Activated CD4-positive, alpha-beta T cell treated with anti-CD3 and anti-CD28 coated beads, Interleukin-2, amount 10 ng/mL, durations not matched to agents 24 days and 14 days (primary cell): ENCODE measurements around the gene CCDC107. TPM values are rescaled to one million over a fixed set of nuclear protein-coding genes. Genes with fewer than 3 reads are reported as not detected.
A peak's percentile ranks its signal among the peaks of the same experiment; 100 is the strongest.
"Not testable (repeated sequence)": the region's sequence is repeated elsewhere in the genome, so short reads cannot be mapped to it uniquely, and the experiment has no call there.

Source experiments
- DNase-seq: peaks from one replicate; pipeline ENCODE4 v3.0.0; 2022
- H3K27ac Mint-ChIP-seq: one replicate; pipeline ENCODE4 v1.8.0; 2022; ENCODE audit warnings: mild to moderate bottlenecking, mixed read lengths
- H3K27me3 Mint-ChIP-seq: one replicate; pipeline ENCODE4 v1.8.0; 2022; ENCODE audit warnings: mixed read lengths
- H3K36me3 Mint-ChIP-seq: one replicate; pipeline ENCODE4 v1.8.0; 2022; ENCODE audit warnings: low read depth, mild to moderate bottlenecking, mixed read lengths
- H3K4me1 Mint-ChIP-seq: one replicate; pipeline ENCODE4 v1.8.0; 2021; ENCODE audit warnings: mixed read lengths
- H3K4me3 Mint-ChIP-seq: one replicate; pipeline ENCODE4 v1.8.0; 2022; ENCODE audit warnings: mild to moderate bottlenecking, moderate library complexity, mixed read lengths
- H3K9me3 Mint-ChIP-seq: one replicate; pipeline ENCODE4 v1.8.0; 2021; ENCODE audit warnings: mixed read lengths
- intact Hi-C: fragments of 100-400 bp; cut with micrococcal nuclease; formaldehyde crosslinking; loops from one replicate; pipeline ENCODE4 v1.15.1; 2023
- total RNA-seq: library from RNA; stranded (reverse); gene quantifications from 2 replicates; pipeline ENCODE4 v1.2.3, GENCODE V29; 2022

Gene CCDC107
- total RNA-seq, 1 donor from 2014 or later = 21.8 TPM

DNA sequence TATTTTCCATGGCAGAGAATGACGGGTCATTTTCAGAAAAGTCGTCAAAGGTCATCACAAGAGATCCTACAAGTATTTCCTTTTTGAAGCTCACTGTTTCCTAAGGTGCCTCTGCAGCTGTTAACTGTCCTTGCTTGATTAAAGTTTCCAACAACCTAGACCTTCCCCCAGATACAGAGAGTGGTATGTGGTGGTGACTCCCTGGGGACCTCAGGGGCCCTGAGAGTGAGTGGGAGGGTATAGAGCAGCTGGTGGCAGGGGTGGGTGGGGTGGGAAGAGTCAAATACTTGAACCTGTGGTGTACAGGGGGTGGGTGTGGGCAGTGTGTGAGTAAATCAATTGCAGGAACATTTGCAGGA lies 38.3 kb upstream of the CCDC107 start:
- peak overlapping the region; percentile 81 for H3K4me3 Mint-ChIP-seq
- intact Hi-C loops = loop anchor here (1.0 to 2.0 kb wide), 4 partner anchors 15 to 113 kb away; partner anchors contain the start of genes CREB3 and TLN1
- H3K27me3 Mint-ChIP-seq = no peaks in the 10 kb centered on the region
- no peak for DNase-seq
- peak overlapping the region; percentile 95 for H3K27ac Mint-ChIP-seq
- H3K9me3 Mint-ChIP-seq = no peaks in the 10 kb centered on the region
- H3K4me1 Mint-ChIP-seq = peaks cover 55% of the 10 kb centered on the region
- peaks cover 1% of the 10 kb centered on the region for H3K36me3 Mint-ChIP-seq

DNA sequence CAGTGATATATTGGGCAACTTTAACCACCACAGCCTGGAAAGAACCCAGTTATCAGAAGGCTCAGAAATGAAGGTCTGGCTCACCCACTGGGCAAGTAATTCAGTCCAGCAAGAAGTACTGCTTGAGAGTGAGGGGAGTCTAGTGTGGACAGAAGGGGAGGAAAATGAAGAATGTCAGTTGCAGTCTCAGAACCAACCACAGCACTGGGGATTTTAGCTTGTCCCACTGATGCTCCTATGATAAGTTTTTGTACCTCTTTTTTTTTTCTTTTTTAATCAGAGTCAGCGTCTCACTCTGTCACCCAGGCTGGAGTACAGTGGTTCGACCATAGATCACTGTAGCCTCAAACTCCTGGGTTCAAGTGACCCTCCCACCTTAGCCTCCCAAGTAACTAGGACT lies 30.5 kb upstream of the CCDC107 start:
- no peak overlapping the region for H3K4me3 Mint-ChIP-seq
- intact Hi-C loops = no loop called here
- no peak overlapping the region for H3K27ac Mint-ChIP-seq
- H3K9me3 Mint-ChIP-seq = no peaks in the 10 kb centered on the region
- DNase-seq = no peak
- peaks cover 7% of the 10 kb centered on the region for H3K4me1 Mint-ChIP-seq
- no peaks in the 10 kb centered on the region for H3K36me3 Mint-ChIP-seq
- H3K27me3 Mint-ChIP-seq = no peaks in the 10 kb centered on the region

DNA sequence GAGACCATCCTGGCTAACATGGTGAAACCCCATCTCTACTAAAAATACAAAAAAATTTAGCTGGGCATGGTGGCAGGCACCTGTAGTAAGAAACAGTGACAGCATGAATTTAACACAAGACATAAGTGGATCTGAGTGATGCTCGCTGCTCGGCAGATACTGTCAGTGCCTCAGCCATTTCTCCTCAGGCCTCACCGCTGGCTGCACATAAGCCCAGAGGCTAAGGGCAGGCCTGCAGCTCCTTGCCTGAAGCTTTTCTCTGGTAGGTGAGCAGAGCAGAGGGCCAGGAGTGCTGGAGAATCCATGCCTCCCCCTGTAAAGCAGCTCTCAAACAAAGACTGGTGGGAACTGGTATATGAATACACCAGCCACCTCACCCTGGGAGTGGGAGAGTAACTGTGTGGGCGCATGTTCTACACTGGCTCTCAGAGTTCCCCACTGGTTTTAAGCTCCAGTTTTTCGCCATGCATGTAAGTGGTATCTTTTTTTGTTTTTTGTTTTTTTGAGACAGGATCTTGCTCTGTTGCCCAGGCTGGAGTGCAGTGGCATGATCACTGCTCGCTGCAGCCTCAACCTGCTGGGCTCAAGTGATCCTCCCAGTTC lies 29.6 kb upstream of the CCDC107 start:
- intact Hi-C loops = no loop called here
- Mint-ChIP-seq H3K27me3 (no peaks in the 10 kb centered on the region), H3K27ac (no peak overlapping the region), H3K36me3 (no peaks in the 10 kb centered on the region), H3K9me3 (no peaks in the 10 kb centered on the region), H3K4me3 (no peak overlapping the region), H3K4me1 (peaks cover 7% of the 10 kb centered on the region)
- DNase-seq = no peak

DNA sequence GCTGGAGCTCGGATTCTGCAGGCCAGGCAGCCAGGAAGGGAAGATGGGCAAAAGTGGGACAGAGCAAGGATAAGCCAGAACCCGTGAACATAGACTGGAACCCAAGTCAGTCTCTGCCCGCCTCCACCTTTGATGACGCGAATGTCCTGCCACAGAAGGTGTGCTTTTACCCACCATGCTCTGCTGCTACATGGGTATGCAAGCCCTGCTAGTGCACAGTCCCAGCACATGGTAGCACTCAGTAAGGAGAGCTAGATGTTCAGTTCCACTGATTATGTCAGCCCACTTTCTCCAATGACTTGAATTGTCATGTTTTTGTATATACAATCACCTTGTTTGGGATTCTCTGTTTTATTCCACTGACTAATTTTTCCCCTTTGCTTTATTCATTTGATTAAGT lies 28.5 kb upstream of the CCDC107 start:
- Mint-ChIP-seq H3K4me1 (peaks cover 8% of the 10 kb centered on the region), H3K36me3 (no peaks in the 10 kb centered on the region), H3K27me3 (no peaks in the 10 kb centered on the region), H3K27ac (no peak overlapping the region), H3K9me3 (no peaks in the 10 kb centered on the region), H3K4me3 (no peak overlapping the region)
- DNase-seq = no peak
- intact Hi-C loops = no loop called here

DNA sequence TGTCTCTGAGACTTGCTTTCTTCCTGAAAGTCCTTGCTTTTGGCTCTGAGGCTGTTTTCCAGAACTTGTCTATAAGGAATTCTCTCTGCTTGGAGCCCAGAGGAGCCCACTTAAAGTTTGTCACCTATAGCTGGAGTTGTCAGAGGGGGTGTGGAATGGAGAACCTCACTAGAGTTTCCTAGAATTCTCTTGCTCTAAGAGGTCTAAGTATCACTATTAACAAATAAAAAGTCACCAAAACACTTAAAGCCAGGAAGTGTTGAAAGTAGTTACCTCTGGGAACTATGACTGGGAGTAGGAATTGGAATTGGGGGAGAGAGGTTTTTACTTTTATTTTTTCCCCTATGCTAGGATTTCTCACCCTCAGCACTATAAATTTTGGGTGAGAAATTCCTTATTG lies 22.4 kb upstream of the CCDC107 start:
- Mint-ChIP-seq H3K36me3 (peaks cover 11% of the 10 kb centered on the region), H3K27me3 (no peaks in the 10 kb centered on the region), H3K4me1 (peaks cover 48% of the 10 kb centered on the region), H3K9me3 (peaks cover 6% of the 10 kb centered on the region), H3K4me3 (no peak overlapping the region), H3K27ac (peak overlapping the region; percentile 14)
- no peak for DNase-seq
- intact Hi-C loops = loop anchor here (2.0 kb wide), 1 partner anchor 17 kb away; the partner anchor contains the start of gene CD72

DNA sequence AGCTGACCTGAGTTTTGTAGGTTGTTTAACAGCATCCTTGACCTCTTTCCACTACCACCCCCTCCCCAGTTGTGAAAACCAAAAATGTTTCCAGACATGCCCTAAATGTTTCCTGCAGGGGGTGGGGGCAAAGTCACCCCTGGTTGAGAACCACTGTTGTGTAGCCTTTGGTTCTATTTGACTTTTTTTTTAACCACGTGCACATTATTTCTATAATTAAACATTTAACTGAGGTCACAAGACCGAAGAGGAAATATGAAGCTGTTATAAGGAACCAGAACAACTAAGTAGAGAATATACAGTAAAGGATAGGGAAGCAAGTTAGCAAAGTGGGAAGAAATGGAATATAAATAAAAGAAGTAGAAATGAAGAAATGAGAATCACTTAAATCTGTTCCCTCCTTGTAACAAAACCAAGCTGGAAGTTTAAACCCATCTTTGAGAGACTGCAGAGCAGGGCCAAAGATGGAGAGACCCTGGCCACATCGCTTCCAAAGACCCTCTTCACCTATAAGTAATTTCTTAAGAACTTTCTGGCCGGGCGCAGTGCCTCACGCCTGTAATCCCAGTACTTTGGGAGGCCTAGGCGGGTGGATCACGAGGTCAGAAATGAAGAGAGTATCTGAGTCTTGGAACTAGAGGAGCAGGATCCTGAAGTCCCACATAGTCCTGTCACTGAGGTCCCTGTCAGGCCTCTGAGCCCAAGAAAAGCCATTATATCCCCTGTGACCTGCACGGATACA lies 21.8 kb upstream of the CCDC107 start:
- DNase-seq = no peak
- Mint-ChIP-seq H3K4me3 (no peak overlapping the region), H3K9me3 (peaks cover 6% of the 10 kb centered on the region), H3K27ac (peak overlapping the region; percentile 59), H3K36me3 (peaks cover 16% of the 10 kb centered on the region), H3K27me3 (no peaks in the 10 kb centered on the region), H3K4me1 (peaks cover 48% of the 10 kb centered on the region)
- intact Hi-C loops = no loop called here

DNA sequence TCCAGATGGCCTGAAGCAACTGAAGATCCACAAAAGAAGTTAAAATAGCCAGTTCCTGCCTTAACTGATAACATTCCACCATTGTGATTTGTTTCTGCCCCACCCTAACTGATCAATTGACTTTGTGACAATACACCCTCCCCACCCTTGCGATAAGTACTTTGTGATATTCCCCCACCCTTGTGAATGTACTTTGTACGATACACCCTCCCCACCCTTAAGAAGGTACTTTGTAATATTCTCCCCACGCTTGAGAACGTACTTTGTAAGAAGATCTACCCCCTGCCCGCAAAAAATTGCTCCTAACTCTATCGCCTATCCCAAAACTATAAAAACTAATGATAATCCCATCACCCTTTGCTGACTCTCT lies 21.2 kb upstream of the CCDC107 start:
- H3K9me3 Mint-ChIP-seq, intact Hi-C loops: not testable (repeated sequence)

DNA sequence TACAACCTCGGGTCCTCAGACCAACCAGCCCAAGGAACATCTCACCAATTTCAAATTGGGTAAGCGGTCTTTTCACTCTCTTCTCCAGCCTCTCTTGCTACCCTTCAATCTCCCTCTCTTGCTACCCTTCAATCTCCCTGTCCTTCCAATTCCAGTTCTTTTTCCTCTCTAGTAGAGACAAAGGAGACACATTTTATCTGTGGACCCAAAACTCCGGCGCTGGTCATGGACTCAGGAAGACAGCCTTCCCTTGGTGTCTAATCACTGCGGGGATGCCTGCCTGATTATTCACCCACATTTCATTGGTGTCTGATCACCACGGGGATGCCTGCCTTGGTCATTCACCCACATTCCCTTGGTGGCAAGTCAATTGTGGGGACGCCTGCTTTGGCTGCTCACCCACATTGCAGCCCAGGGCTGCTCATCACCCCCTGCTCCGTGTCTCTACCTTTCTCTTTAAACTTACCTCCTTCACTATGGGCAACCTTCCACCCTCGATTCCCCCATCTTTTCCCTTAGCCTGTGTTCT lies 20.6 kb upstream of the CCDC107 start:
- H3K27me3 Mint-ChIP-seq, H3K4me3 Mint-ChIP-seq, DNase-seq, H3K9me3 Mint-ChIP-seq, intact Hi-C loops: not testable (repeated sequence)
- Mint-ChIP-seq H3K36me3 (peaks cover 20% of the 10 kb centered on the region), H3K4me1 (peaks cover 48% of the 10 kb centered on the region), H3K27ac (peak overlapping the region; percentile 3)

More for the DNA sequence above, 21.2 kb upstream of the CCDC107 start:
- H3K27me3 Mint-ChIP-seq, H3K4me3 Mint-ChIP-seq, DNase-seq: not testable (repeated sequence)
- Mint-ChIP-seq H3K36me3 (peaks cover 20% of the 10 kb centered on the region), H3K27ac (peak overlapping the region; percentile 59), H3K4me1 (peaks cover 48% of the 10 kb centered on the region)

DNA sequence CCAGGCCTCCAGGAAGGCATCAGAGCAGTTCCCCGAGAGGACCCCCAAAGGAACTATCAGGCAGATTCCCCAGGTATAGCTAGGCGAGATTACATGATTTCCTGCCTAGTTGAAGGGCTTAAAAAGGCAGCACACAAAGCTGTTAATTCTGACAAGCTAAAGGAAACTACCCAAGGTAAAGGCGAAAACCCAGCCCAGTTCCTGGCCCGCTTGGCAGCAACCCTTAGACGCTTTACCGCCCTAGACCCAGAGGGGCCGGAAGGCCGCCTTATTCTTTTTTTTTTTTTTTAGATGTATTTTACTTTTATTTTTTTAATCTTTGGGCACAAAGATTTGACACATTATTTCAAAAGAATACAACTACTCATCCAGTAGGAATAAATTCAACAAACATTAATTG lies 19.3 kb upstream of the CCDC107 start:
- DNase-seq = peak; percentile 79

DNA sequence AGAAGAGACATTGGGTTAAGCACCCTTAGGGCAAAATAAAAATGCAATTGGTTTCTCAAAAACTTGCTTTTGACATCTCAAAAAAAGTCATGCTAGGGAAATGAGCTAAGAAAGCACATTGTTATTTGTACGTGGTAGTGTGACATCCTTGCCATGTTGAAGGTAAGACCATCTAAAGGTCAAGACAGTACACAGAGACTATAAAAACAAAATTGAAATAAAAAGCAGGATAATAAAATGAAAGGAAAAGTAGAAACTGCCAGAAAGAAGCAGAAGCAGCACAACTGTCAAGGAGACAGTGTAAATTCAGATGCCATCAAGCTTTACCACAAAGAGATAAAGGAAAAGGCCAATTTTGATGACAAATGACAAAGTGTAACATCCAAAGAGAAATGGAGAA lies 18.9 kb upstream of the CCDC107 start:
- H3K36me3 Mint-ChIP-seq = peaks cover 26% of the 10 kb centered on the region
- intact Hi-C loops, H3K27me3 Mint-ChIP-seq, DNase-seq, H3K9me3 Mint-ChIP-seq: not testable (repeated sequence)
- peaks cover 48% of the 10 kb centered on the region for H3K4me1 Mint-ChIP-seq
- H3K4me3 Mint-ChIP-seq = peak overlapping the region; percentile 39
- H3K27ac Mint-ChIP-seq = peak overlapping the region; percentile 90

More for the DNA sequence above, 19.3 kb upstream of the CCDC107 start:
- H3K27me3 Mint-ChIP-seq, H3K9me3 Mint-ChIP-seq, H3K4me3 Mint-ChIP-seq, intact Hi-C loops: not testable (repeated sequence)
- H3K27ac Mint-ChIP-seq = peak overlapping the region; percentile 75
- peaks cover 26% of the 10 kb centered on the region for H3K36me3 Mint-ChIP-seq
- peaks cover 48% of the 10 kb centered on the region for H3K4me1 Mint-ChIP-seq

DNA sequence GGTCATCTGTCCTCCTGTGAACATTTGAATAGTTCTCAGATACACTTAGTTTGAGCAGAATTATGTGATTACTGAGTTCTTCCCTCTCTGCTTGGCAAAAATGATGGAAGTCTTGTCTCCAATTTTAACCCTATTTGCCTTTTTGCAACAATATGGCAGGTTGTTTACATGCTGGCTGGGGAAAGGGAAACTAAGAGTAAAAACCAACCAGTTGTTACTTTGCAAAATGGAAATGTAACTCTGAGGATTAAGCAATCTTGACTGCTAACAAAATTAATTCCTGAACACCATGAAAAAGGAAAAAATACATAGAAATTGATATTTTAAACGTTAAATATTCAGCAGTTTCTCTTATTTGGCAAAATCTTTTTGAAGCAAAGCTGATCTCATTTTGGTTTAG lies 18.5 kb upstream of the CCDC107 start:
- H3K9me3 Mint-ChIP-seq = peaks cover 6% of the 10 kb centered on the region
- peaks cover 30% of the 10 kb centered on the region for H3K36me3 Mint-ChIP-seq
- peak overlapping the region; percentile 90 for H3K27ac Mint-ChIP-seq
- H3K27me3 Mint-ChIP-seq = no peaks in the 10 kb centered on the region
- H3K4me1 Mint-ChIP-seq = peaks cover 51% of the 10 kb centered on the region
- no peak for DNase-seq
- intact Hi-C loops = no loop called here
- peak overlapping the region; percentile 39 for H3K4me3 Mint-ChIP-seq

DNA sequence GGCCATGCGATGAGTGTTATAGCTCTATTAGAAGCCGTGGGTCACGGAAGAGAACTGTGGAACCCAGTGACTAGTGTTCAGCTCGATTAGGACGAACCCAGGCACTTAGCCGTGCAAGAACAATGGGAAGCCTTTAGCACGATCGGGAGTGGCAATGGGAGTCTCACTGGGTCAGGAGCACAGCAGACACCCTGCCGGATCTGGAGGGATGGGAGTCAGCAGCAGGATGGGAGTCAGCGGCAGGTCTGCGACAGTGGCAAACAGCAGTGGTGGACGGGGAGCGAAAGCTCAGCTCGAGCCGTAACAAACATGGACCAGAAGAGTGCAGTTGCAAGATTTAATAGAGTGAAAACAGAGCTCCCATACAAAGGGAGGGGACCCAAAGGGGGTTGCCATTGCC lies 17.7 kb upstream of the CCDC107 start:
- H3K27me3 Mint-ChIP-seq, intact Hi-C loops, H3K9me3 Mint-ChIP-seq, H3K4me3 Mint-ChIP-seq, DNase-seq: not testable (repeated sequence)
- peaks cover 31% of the 10 kb centered on the region for H3K36me3 Mint-ChIP-seq
- H3K4me1 Mint-ChIP-seq = peaks cover 46% of the 10 kb centered on the region
- peak overlapping the region; percentile 85 for H3K27ac Mint-ChIP-seq

DNA sequence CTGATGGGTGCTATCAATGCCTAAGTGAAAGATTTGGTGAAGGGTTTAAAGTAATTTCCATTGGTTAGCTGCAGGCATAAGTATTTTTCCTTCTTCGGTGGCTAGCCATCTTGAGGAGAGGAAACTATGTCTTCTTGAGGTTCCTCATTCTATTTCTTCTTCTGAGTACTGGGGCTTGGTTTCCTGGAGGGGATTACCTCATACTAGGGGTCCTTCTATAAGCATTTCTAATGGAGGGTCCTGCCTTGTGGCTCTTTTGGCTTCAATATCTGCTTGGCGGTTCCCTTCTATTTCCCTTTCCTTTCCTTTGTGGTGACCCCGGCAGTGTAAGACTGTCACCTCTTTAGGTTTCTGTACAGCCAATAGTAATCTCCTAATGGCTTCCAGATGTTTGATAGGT lies 16.6 kb upstream of the CCDC107 start:
- DNase-seq, intact Hi-C loops, H3K9me3 Mint-ChIP-seq, H3K4me3 Mint-ChIP-seq, H3K27ac Mint-ChIP-seq, H3K27me3 Mint-ChIP-seq: not testable (repeated sequence)
- peaks cover 31% of the 10 kb centered on the region for H3K36me3 Mint-ChIP-seq
- peaks cover 41% of the 10 kb centered on the region for H3K4me1 Mint-ChIP-seq

DNA sequence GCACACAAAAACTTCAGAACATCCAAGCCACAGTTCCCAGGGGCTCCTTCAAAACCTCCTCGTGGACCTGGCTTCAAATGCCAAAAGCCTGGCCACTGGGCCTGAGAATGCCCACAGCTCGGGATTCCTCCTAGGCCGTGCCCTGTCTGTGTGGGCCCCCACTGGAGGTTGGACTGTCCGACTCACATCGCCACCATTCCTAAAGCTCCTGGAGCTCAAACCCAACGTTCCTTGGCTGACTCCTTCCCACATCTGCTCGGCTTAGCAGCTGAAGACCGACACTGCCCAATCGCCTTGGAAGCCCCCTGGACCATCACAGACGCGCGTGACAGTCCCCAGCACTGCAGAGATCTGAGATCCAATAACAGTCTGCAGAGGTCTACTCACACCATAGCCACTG lies 15.0 kb upstream of the CCDC107 start:
- Mint-ChIP-seq H3K4me3 (no peak overlapping the region), H3K4me1 (peaks cover 35% of the 10 kb centered on the region), H3K27me3 (no peaks in the 10 kb centered on the region), H3K27ac (no peak overlapping the region), H3K36me3 (peaks cover 32% of the 10 kb centered on the region), H3K9me3 (peaks cover 6% of the 10 kb centered on the region)
- no peak for DNase-seq
- intact Hi-C loops = no loop called here
